GM19397 (cell line): ENCODE measurements around the gene TCF7L2.

Source experiments
- ATAC-seq: cut with Tn5 transposase; IDR thresholded peaks from one replicate; pipeline ENCODE4 v1.9.1; 2021; ENCODE audit warnings: mild to moderate bottlenecking, moderate library complexity; ENCODE audit not compliant: unreplicated experiment

The TCF7L2 gene

DNA sequence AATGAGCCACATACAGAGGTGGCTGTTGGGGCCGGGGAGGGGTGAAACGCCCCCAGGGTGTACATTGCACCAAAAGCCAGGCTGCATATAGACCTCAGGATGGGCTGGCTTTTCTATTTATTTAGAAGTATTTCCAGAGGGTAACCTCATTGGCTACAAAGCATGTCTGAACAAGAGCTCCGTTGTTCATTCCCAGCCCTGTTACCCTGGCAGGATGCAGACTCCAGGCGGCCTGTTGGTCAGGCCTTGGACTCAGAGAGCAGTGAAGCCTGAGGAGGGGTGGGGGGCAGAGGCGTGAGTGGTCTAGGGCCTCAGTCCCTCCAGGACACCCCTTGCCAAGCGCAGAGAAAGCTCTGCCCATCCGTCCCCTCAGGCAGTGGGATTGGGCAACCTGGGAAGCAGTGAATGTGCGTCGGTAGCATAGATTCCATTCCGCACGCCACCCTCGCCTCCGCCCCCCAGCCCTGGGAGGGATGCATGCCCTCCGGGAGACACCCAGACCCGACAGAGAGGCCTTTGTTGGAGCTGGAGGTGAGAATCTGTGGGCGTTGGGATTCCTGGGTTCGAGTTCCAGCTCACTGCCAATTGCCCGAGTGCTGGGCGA is 41.9 kb downstream of the TCF7L2 start:
- no peak for ATAC-seq

DNA sequence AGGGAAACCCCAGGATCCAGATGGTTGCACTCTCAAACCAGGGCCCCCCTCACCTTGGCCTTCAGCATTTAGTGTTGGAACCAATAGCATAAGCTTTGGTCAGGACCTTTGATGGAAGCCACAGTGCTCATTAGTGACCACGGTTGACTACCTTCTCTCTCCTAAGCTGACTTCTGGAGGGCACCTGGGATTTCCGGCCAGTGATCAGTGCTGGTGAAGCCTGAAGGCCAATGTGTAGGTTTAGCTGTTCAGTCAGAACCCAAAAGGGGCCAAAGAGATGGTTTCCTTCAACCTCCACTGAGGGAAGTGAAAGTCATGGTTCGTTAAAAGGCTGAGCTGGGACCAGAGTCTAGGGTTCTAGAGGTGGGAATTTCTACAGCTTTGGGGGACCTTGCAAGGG is 46.4 kb downstream of the TCF7L2 start:
- ATAC-seq: no peak

- no peak for ATAC-seq
These were observed 49.1 kb downstream of the TCF7L2 start for GRCh38 chr10:112999102-112999501.

GRCh38 chr10:113000442-113000841 is 50.4 kb downstream of the TCF7L2 start:
- no peak for ATAC-seq

DNA sequence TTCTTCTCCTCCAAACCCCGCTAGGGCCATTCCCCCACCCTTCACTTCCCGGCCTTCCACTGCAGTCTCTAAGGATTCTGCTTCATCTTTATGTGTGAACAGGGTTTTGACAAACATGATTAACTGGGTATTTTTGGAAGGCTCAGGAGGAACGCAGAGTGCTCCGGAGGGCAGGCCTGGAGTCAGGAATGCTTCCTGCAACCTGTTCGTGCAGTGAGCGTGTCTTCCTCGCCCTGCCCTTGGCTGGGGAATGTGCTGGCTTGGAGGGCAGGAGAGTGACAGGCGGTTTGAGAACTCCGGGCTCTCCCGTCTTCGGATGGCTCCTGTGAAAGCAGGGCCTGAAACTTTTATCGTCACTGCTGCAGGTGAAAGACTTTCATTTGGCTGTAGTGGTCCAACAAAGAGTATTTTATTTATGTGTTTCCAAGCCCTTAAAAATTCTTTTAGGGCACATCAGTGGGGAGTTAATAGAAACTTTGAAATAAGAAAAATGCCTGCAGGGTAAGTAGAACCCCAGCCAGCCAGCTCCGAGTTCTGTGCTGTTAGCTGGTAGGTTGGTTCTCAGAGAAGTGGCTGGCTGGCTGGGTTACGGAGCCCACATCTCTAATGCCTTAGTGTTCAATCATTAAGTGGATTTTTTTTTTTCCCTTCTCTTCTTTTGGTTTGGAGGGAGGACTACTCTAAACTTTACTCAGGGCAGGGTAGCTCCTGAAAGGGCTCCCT is 51.0 kb downstream of the TCF7L2 start:
- no peak for ATAC-seq

- no peak for ATAC-seq
These were observed 51.8 kb downstream of the TCF7L2 start for GRCh38 chr10:113001599-113002448.

DNA sequence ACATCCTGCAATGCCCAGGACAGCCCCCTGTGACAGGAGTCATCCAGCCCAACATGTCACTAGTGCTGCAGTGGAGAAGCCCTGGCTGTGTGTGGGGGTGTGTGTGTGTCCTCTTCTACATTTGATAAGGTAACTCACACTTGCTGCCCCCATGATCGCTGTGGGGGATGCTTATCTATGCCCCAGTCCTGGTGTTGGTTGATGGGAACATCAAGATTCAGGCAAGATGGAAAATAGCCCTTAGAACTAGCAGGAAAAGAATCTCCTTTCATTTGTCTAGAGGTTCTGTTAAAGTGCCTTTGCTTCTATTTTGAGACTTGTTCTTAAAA is 52.4 kb downstream of the TCF7L2 start:
- no peak for ATAC-seq

GRCh38 chr10:113003052-113003451 is 53.0 kb downstream of the TCF7L2 start:
- no peak for ATAC-seq

DNA sequence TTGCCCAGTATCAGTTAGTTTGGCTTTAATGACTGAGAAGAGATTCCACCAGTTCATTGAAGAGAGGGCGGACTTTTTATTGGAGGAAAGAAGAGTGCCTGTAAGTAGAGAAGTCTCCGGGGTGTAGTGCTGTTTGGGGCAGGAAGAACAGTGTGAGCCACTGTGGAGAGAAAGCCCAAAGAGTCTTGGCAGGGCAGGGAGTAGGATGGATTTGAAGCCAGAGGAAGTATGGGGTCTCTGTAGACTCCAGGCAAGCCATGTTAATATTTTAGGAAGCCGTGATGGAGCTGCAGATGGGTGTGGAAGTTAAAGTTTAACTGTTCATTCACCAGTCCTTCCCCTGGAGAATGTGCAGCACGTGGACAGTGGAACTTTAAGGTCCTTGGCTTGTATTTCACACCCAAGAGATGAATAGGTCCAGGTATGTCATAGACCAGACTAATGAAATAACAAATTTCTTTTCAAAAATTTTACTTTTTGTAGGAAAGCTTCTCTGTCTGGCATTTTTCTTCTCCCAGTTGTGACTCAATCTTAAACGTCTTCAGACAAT is 54.1 kb downstream of the TCF7L2 start:
- ATAC-seq: no peak

GRCh38 chr10:113005380-113005779 is 55.3 kb downstream of the TCF7L2 start:
- ATAC-seq: no peak

DNA sequence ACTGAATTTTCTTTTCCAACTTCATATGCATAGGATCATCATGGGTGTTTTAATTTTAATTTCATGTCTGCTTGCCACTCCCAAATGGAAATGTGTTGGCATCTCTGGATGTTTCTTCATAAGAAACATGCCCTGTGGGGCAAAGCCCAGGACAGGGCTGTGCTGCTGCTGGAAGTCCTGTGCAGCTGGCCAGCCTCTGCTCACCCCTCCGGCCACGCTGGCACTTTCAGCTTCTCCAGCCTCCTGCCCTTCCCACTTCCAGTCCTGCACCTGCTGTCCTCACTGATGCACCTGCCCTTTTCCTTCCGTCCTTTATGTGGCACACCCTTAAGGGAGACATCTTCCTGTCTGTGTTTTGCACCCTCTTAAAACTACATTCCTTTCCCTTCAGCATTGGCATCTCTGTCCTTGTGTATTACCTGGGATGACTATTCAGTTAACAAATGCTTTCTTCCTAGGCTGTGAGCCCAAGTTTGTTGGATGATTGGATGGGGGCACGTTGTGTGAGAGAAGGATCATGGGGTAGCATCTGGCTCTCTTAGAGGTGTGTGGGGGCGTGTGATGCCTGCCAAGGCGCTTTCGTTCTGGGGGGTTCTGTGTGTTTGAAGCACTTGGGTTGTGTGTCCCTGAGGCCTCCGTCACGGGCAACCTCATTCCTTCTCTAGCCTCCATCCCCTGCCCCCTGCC is 56.8 kb downstream of the TCF7L2 start:
- no peak for ATAC-seq

- ATAC-seq: no peak
These were observed 57.3 kb downstream of the TCF7L2 start for GRCh38 chr10:113007343-113007771.

DNA sequence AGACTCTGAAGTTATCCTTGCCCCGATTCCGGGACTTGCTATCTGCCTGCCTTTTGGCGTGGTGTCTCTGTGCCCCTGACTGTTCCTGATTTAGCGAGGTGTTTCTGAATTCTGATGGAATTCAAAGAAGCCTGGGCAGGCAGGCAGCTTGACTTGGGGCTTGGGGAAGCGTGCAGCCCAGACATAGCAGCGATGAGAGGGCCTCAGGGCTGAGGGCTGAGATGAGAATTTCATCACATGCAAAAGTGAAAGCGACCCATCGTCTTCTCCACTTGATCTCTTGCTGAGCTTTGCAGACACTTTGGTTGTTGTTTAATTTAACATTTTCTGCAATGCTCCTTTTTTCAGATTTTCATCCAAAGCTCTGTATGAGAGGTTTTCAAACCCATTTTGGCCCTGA is 57.8 kb downstream of the TCF7L2 start:
- ATAC-seq: no peak

GRCh38 chr10:113011592-113012374 is 61.7 kb downstream of the TCF7L2 start:
- ATAC-seq: no peak

- ATAC-seq: no peak
These were observed 65.2 kb downstream of the TCF7L2 start for GRCh38 chr10:113015201-113015600.

- ATAC-seq: no peak
These were observed 67.3 kb downstream of the TCF7L2 start for GRCh38 chr10:113017376-113017775.

GRCh38 chr10:113018034-113018433 is 68.0 kb downstream of the TCF7L2 start:
- ATAC-seq: no peak

- ATAC-seq: no peak
These were observed 69.0 kb downstream of the TCF7L2 start for GRCh38 chr10:113019096-113019495.

DNA sequence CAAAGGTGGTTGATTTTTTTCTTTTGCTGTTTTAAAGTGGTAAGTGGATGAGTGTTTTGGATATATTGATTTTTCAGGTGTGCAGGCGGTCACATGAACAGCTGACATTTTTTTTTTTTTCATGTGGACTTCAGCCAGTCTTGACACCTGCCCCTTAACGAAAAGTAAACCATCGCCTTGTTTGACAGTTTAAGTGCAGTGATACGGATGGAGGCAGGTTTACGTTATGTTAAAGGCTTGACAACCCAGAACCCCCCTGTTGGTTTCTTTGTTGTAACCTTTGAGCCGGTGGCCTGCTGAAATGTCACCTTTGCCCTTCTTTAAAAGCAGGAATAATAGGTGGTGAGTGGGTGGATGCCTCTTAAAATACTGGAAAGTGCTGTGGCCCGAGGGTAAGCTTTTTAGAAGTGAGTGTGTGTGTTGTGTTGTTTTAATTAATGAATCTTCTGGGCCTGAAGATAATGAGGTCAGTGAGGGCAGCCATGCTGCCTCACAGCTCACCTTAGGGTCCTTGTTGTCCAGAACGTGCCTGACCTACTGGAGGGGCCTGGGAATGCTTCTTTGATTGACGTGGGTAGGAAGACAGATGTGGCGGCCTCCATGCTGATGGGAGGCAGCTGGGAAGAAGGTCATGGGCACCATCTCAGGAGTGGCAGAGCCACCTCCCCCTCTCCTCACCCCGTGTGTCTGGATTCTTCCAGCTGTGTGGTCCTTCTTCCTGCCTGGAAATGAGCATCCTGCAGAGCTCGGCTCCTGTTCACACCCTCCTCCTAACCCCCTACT is 69.8 kb downstream of the TCF7L2 start:
- no peak for ATAC-seq

DNA sequence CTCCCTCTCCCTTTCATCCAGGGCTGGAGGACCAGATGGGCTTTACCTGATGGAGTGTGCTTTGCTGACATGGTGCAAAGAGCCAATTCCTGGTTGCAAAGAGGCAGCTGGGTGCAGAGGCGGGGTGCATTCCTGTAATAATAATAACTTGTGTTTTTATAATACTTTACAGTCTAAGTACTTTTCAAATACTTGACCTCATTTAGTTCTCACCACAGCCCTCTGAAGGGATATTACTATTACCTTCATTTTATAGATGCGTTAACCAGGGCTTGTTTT is 70.4 kb downstream of the TCF7L2 start:
- ATAC-seq: no peak
